Activated CD4-positive, alpha-beta T cell treated with anti-CD3 and anti-CD28 coated beads for 24 hours (primary cell): ENCODE measurements around the gene RIT1.

Source experiments
- DNase-seq, 2 donors: peaks; one replicate each; pipeline ENCODE4 v3.0.0-alpha.2; 2020; ENCODE audit warnings: low read depth in 2 of 2

RIT1 gene

DNA sequence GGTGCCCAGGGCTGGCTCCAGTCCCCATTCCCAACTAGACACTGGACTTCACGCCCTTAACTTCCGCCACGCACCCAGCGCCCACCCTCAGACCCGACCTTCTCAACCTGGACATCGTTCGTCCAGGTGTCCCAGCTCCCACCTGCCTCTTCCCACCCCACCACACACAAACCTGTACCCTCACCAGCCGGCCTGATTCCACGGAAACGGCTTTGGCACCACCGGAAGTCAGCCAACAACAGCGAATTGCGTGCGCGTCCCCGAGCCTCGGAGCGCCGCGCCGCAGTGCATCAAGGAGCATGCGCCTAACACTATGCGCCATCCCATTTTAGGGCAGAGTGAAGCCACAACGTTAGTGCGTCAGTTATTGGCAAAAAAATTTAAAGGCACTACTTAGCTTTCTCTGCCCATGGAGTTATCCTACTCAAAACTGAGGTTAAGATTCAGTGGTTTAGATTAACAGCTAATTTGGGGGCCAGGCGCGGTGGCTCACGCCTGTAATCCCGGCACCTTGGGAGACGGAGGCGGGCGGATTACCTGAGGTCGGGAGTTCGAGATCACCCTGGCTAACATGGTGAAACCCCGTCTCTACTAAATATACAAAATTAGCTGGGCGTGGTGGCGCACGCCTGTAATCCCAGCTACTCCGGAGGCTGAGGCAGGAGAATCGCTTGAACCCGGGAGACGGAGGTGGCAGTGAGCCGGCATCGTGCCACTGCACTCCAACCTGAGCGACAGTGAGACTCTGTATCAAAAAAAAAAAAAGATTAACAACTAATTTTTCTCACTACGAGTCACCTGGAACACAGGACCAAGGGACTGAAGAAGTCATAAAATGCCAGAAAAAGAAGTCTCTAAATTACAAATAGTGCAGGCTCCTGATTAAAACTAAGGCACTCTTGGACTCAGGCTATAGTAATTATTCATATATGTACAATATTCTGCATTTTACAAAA is 53.9 kb downstream of the RIT1 start, which contains the start of gene GON4L:
Gene GON4L, minus strand, starts transcription at position 240 of the 956 bp plus-strand sequence. CDS start 3,434 bp downstream, outside the sequence.
- DNase-seq: peak; percentile 81

DNA sequence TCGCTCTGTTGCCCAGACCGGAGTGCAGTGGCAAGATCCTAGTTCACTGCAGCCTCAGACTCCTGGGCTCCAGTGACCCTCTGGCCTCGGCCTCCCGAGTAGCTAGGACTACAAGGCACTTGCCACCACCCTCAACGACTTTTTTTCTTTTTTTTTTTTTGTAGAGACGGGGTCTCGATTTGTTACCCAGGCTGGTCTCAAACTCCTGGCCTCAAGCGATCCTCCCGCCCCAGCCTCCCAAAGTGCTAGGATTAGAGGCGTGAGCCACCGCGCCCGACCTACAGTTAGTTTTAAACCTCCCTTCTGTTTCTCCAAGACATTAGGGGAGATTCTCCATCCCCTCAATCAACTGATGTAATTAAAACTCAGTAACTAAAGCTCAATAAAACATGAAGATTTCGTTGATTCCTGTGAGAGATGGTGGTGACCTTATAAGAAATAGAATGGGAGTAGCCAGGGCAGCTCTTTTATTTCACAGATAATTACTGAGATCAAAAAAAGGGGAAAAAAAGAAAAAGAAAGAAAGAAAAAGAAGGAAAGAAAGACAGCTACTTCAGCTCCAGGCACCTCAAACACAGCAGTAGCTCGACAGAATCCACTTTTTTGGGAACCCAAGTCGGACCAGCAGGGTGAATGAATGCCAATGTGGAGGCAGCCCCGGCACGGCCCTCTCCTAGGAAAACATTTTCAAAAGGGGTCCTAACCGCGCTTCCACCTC is 54.7 kb downstream of the RIT1 start:
- DNase-seq: no peak

DNA sequence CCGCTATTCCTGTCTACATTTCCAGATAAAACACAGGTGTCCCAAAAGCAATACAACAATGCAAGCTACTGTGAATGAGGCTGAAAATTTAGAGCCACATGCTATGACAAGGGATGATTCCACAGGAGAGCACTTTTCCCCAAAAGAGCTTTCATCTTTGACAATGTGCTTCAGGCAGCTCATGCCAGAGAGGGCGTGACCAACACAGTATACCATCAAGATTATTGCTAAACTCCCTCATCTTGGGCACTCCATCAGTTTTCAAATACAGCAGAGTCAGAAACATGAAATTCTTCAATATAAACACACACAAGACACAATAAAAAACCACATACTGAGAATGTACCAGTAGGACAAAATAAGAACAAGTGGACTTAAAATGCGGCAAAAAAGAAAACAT is 60.8 kb downstream of the RIT1 start:
- DNase-seq: no peak

DNA sequence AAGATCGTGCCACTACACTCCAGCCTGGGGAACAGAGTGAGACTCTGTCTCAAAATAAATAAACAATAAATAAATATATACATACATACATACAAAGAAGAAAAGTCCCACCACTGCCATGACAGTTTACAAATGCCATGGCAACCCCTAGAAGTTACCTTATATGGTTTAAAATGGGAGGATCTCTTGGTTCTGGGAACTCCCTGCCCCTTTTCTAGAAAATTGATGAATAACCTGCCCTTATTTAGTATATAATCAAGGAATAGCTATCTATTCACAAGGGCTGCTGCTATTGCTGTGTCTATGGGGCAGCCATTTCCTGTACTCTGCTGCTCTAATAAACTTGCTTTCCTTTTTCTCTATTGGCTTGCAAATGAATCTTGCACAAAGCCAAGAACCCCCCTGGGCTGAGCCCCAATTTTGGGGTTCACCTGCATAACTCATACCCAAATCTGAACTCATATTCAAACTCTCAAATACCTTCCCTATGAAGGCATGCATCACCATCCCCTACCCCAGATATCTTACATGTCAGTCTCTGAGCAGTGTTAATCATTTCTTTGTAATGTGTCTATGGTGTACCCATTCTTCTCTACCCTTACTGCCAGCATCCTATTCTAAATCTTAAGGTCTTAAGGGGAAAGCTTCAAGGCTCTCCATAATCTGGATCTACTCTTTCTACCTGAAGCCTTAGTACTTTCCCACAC is 63.2 kb downstream of the RIT1 start:
- no peak for DNase-seq
